Hepatocyte (in vitro differentiated cells): Measurements from ENCODE around the gene EFNB2. TPM values are rescaled to one million over a fixed set of nuclear protein-coding genes. Genes with fewer than 3 reads are reported as not detected.

Experiments
- DNase-seq: peaks from one replicate; pipeline ENCODE4 v3.0.0-alpha.2; 2016; ENCODE audit warnings: low spot score
- H2AFZ ChIP-seq: fragments of 200-600 bp; sonication (generic); 2 replicates; pipeline ENCODE4 v1.6.0; 2016; ENCODE audit warnings: antibody characterized with exemption, mild to moderate bottlenecking
- H3K27ac ChIP-seq: fragments of 200-600 bp; sonication (generic); 2 replicates; pipeline ENCODE4 v1.5.1; 2016; ENCODE audit warnings: mild to moderate bottlenecking
- H3K27me3 ChIP-seq: fragments of 200-600 bp; sonication (generic); 2 replicates; pipeline ENCODE4 v1.6.1; 2016
- H3K36me3 ChIP-seq: fragments of 200-600 bp; sonication (generic); replicated peaks from 2 replicates; pipeline ENCODE4 v1.5.1; 2016; ENCODE audit warnings: low read depth; ENCODE audit not compliant: insufficient read depth
- H3K4me1 ChIP-seq: fragments of 200-600 bp; sonication (generic); 2 replicates; pipeline ENCODE4 v1.5.1; 2016; ENCODE audit warnings: mild to moderate bottlenecking, moderate library complexity; ENCODE audit not compliant: insufficient read depth
- H3K4me2 ChIP-seq: fragments of 200-600 bp; sonication (generic); 2 replicates; pipeline ENCODE4 v1.6.0; 2016
- H3K4me3 ChIP-seq: fragments of 200-600 bp; sonication (generic); 2 replicates; pipeline ENCODE4 v1.5.1; 2016; ENCODE audit warnings: mild to moderate bottlenecking
- H3K79me2 ChIP-seq: fragments of 200-600 bp; sonication (generic); 2 replicates; pipeline ENCODE4 v1.6.0; 2017; ENCODE audit warnings: mild to moderate bottlenecking
- H3K9me2 ChIP-seq: fragments of 200-600 bp; sonication (generic); replicated peaks from 2 replicates; pipeline ENCODE4 v1.6.0; 2017; ENCODE audit warnings: mild to moderate bottlenecking; ENCODE audit not compliant: insufficient read depth
- H3K9me3 ChIP-seq: fragments of 200-600 bp; sonication (generic); 2 replicates; pipeline ENCODE4 v1.5.1; 2016; ENCODE audit warnings: low read depth, mild to moderate bottlenecking
- H4K20me1 ChIP-seq: fragments of 200-600 bp; sonication (generic); 2 replicates; pipeline ENCODE4 v1.6.0; 2016; ENCODE audit warnings: mild to moderate bottlenecking; ENCODE audit not compliant: insufficient read depth, poor library complexity, severe bottlenecking
- EZH2 ChIP-seq: fragments of 200-600 bp; sonication (generic); IDR thresholded peaks from 2 replicates; pipeline ENCODE4 v1.6.1; 2016; ENCODE audit warnings: antibody characterized with exemption, mild to moderate bottlenecking, borderline replicate concordance
- EZH2phosphoT487 ChIP-seq: fragments of 200-600 bp; sonication (generic); IDR thresholded peaks from one replicate; pipeline ENCODE4 v1.6.1; 2018; ENCODE audit warnings: antibody characterized with exemption, mild to moderate bottlenecking, low read depth, moderate library complexity; ENCODE audit not compliant: unreplicated experiment, severe bottlenecking
- WGBS: methylation state at CpG from one replicate; pipeline ENCODE4 v1.1.6; 2016; ENCODE audit warnings: low lambda C conversion rate; ENCODE audit errors: missing lambda C conversion rate; 5-methylcytosine and 5-hydroxymethylcytosine counted together
- polyA plus RNA-seq: library from polyadenylated mRNA; unstranded; fragments of >200 nt; fragmentation: Nextera tagmentation; extraction: Ambion mirVana; gene quantifications from 2 replicates; pipeline ENCODE4 v1.2.1, GENCODE V29; 2016
- total RNA-seq: library from RNA; depleted of rRNA; stranded (reverse); fragments of >200 nt; gene quantifications from 2 replicates; pipeline ENCODE4 v1.2.3, GENCODE V29; 2014
- TF ChIP-seq, protein P1 (sequence below): fragments of 200-600 bp; sonication (generic); IDR thresholded peaks from 2 replicates; pipeline ENCODE4 v1.5.1; 2016; ENCODE audit warnings: antibody characterized with exemption, mild to moderate bottlenecking; ENCODE audit not compliant: poor library complexity

The EFNB2 gene
- total and polyA plus RNA-seq, 2 experiments from 2014 or later, result 62.4 to 63.3 TPM

DNA sequence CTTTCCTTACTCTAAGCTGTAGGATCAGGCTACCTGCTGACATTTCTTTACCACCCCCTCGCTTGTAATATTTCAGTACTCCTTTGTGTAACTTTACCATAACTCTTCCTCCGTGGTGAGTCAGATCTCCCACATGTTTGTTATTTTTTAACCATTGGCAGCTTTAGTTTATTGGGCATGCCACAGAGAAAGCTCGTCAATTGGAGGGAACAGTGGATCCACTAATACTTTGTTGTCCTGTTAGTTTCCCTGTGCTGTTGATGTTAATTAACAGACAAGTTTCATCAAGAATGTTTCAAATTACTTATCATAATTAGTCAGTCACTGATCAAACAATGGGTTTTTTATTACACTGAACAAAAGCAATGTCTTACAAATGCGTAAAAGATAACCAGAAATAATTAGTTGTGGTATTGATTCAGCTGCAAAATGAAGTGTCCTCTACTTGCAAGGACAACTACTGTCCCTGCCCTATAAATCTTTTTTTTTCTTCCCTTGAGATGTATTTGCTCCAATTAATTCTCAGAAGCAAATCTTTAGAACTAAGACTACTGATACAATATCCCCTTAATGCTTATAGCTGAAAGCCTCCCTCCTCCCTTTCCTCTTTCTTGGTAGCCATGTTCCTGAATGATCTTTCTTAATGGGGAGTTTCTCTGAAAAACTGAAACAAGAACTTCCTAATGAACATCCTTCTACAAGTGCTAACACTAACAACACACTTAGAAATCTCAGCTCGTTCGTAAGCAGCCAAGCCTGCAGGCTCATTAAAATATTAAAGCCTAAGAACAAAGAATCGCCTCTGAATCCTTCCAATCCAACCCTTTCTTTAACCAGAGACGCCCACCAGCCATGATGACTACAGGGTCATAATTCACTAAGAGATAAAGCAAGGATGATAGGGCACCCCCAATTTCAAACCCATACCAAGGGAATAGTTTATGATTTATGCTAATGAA lies 22.2 kb downstream of the EFNB2 start:
- Histone ChIP-seq H3K79me2 (peaks cover 100% of the 10 kb centered on the region), H4K20me1 (peaks cover 17% of the 10 kb centered on the region), H3K27me3 (no peaks in the 10 kb centered on the region), H3K36me3 (no peaks in the 10 kb centered on the region), H3K9me2 (no peaks in the 10 kb centered on the region), H2AFZ (no peak overlapping the region), H3K4me3 (no peak overlapping the region), H3K27ac (peak overlapping the region; percentile 38), H3K4me1 (peaks cover 39% of the 10 kb centered on the region), H3K9me3 (no peaks in the 10 kb centered on the region), H3K4me2 (peak overlapping the region; percentile 33)
- WGBS, result 59% methylated on average over 8 of the region's 8 CpGs
- TF ChIP-seq EZH2, result no peak
- no peak for TF ChIP-seq EZH2phosphoT487
- TF ChIP-seq, protein P1, sequence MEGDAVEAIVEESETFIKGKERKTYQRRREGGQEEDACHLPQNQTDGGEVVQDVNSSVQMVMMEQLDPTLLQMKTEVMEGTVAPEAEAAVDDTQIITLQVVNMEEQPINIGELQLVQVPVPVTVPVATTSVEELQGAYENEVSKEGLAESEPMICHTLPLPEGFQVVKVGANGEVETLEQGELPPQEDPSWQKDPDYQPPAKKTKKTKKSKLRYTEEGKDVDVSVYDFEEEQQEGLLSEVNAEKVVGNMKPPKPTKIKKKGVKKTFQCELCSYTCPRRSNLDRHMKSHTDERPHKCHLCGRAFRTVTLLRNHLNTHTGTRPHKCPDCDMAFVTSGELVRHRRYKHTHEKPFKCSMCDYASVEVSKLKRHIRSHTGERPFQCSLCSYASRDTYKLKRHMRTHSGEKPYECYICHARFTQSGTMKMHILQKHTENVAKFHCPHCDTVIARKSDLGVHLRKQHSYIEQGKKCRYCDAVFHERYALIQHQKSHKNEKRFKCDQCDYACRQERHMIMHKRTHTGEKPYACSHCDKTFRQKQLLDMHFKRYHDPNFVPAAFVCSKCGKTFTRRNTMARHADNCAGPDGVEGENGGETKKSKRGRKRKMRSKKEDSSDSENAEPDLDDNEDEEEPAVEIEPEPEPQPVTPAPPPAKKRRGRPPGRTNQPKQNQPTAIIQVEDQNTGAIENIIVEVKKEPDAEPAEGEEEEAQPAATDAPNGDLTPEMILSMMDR, result no peak
- DNase-seq, result no peak

- Histone ChIP-seq H3K9me2 (no peaks in the 10 kb centered on the region), H3K4me2 (peak overlapping the region; percentile 30), H3K4me1 (peaks cover 5% of the 10 kb centered on the region), H3K79me2 (peaks cover 99% of the 10 kb centered on the region), H4K20me1 (peaks cover 13% of the 10 kb centered on the region), H3K4me3 (no peak overlapping the region), H3K27me3 (no peaks in the 10 kb centered on the region), H3K9me3 (no peaks in the 10 kb centered on the region), H3K27ac (peak overlapping the region; percentile 49), H3K36me3 (no peaks in the 10 kb centered on the region), H2AFZ (no peak overlapping the region)
- no peak for TF ChIP-seq EZH2phosphoT487
- TF ChIP-seq EZH2, result no peak
- TF ChIP-seq, protein P1, result no peak
- peak; percentile 52 for DNase-seq
- WGBS, result 69% methylated on average over 11 of the region's 11 CpGs
Measured at GRCh38 chr13:106507560-106508274, 27.7 kb downstream of the EFNB2 start.

DNA sequence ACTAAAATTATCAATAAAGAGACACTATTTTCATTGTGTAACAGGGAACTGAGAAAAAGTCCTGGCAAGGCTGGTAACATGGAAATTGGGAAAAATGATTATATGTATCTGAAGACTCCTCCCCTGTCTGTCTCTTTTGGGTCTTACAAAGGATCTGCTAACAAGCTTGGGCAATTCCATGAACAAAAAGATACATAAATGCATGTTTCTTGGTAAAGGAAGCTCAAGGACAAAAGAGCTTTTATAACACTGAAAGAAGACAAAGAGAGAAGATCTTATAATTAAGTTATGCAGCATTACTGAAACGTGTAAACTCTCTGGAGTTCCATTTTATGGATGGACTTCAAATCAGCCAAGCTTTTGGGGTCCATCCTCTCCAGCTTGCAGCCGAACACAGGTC lies 29.2 kb downstream of the EFNB2 start:
- H3K4me1 ChIP-seq, result peaks cover 4% of the 10 kb centered on the region
- H3K27me3 ChIP-seq, result no peaks in the 10 kb centered on the region
- H3K36me3 ChIP-seq, result no peaks in the 10 kb centered on the region
- H3K4me2 ChIP-seq, result no peak overlapping the region
- WGBS, result 82% methylated on average over 2 of the region's 2 CpGs
- no peaks in the 10 kb centered on the region for H3K9me2 ChIP-seq
- H2AFZ ChIP-seq, result no peak overlapping the region
- H3K9me3 ChIP-seq, result no peaks in the 10 kb centered on the region
- no peak overlapping the region for H3K4me3 ChIP-seq
- H3K79me2 ChIP-seq, result peaks cover 99% of the 10 kb centered on the region
- H3K27ac ChIP-seq, result no peak overlapping the region
- peaks cover 17% of the 10 kb centered on the region for H4K20me1 ChIP-seq
- TF ChIP-seq EZH2phosphoT487 (no peak), EZH2 (no peak)
- TF ChIP-seq, protein P1, result no peak
- no peak for DNase-seq
